ENCODE results near the gene CA5A.

Gene CA5A

GRCh38 chr16:87963400-87963799 is 27.1 kb upstream of the CA5A start:
- peak; percentile 74 for DNase-seq (ENCODE audit: low read depth)

DNA sequence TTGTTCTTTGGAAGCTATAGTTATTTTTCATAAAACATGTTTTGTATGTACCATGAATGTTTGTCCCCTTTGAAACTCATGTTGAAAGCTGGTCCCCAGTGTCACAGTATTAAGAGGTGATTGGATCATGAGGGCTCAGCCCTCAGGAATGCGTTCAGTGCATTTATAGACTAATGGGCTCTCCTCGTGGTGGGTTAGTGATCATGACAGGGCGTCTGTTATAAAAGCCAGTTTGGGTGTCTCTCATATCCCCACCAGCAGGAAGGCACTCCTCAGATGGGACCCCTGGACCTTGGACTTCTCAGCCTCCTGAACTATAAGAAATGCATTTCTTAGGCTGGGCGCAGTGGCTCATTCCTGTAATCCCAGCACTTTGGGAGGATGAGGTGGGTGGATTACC is 25.3 kb upstream of the CA5A start:
- no peak for DNase-seq (ENCODE audit: low read depth)

- no peak for DNase-seq (ENCODE audit: low read depth)
These were observed 24.5 kb upstream of the CA5A start for GRCh38 chr16:87960852-87961251.

DNA sequence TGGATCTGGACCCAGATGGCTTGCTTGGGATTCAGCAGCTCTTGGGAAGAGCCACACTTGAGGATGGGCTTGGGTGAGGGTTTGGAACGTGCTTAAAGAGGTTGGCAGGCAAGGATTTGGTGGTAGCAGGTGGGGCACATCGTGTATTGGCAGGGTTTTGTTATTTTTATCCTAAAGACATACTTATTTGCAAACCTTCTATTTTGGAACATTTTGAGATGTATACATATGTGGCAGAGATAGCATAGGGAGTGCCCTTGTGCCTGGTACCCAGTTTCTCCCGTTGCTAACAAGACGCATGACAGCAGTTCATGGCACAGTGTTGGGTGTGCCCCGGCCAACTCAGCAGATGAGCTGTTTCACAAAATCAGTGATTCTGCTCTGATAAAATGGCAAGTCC is 24.0 kb upstream of the CA5A start:
- DNase-seq (ENCODE audit: low read depth): no peak

DNA sequence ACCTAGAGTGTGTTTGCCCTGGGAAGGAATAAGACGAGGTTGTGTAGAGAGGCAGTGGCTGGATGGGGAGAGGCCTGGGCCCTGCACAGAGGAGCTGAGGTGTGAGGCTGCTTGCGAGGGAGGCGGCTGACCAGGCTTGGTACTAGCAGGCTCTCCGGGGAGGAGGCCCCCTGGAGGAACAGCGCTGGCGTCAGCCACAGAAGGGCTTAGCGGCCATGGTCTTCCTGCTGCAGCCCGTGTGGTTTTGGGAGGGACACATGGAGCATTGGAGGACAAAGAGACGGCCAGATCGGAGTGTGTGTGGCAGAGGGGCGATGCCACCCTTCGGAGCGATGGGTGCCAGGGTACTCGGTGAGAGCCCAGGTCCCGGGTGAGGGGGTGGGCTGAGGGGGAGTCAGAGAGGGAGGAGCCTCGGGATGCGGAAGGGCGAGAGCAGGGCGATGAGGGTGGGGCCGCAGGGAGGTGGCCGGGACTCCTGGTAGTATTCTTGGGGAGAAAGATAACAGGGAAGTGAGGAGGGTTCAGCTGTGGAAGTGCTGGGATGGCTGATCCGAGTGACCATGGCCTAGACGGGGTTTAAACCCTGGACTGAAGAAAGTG is 23.2 kb upstream of the CA5A start:
- DNase-seq (ENCODE audit: low read depth): no peak

GRCh38 chr16:87958632-87959031 is 22.3 kb upstream of the CA5A start:
- no peak for DNase-seq (ENCODE audit: low read depth)

DNA sequence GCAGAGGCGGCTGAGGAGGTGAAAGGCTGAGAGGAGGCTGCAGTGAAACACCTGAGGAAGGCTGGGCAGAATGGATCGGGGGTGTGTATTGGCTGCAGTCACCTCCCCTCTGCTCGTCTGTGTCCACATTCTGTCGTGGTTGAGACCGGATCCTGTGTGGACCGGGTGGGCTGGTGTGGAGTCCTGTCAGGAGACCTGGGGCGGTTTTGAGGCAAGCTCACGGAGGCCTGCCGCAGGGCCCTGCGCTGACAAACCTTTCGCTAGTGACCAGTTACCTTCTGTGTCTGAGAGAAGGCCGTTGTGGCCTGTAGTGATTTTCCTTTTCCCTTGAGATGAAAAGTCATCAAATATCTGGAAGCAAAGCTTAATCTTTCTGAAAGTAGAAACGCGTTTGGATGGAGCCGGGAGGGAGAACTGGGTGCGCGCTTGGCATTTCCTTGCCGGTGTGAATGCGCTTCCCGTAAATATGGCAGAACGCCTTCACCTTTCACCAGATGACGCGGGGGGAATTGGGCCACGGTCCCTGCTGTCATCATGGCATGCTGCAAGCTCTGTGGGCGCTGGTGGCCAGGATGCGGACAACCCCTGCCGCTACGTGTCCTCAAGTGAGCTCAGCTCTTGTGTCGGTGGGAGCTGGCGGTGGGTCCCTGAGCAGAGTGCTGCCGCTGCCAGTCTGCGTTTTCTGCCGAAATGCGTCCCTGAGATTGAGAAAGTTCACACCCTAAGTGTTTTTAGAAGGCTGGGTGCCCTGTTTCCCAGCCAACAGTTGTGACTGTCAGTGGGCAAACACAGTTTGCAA is 21.2 kb upstream of the CA5A start:
- no peak for DNase-seq (ENCODE audit: low read depth)

DNA sequence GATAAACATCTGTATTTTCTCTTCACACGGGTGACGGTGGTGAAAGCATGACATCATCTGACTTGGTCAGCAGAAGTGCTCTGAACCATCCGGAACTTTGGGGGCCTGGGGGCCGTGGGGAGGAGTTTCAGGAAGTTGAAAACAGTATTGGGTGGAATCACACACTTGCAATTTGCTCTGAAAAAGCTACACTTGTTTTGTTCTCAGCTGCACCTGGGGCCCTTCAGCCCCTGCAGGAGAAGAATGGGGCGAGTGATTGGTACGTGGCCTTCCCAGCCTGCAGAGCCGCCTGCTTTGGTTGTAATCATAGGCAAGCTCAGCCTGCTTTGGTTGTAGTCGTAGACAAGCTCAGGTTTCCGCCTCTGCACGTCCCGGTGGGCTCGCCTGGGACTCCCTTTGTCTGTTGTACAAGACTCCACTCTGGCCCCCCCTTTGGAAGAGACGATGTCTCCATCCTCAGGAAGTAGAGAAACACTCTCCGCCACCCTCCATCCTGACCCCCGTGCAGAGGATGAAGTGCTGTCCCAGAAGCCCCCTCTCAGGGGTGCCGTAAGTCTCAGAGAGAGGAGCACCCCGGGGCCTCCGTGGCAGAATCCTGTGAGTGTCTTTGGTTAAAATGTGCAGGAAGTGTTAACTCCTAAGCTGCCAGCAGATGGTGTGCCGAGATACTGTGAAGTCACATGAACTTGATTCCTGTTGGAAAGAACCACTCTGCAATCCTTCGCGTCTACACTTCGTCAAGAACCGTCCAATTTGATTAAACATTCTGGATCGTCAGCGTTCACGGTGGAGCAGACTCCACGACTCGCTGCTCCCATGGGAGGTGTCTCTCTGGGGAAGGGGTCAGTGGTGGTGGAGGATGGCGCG is 20.3 kb upstream of the CA5A start:
- no peak for DNase-seq (ENCODE audit: low read depth)

DNA sequence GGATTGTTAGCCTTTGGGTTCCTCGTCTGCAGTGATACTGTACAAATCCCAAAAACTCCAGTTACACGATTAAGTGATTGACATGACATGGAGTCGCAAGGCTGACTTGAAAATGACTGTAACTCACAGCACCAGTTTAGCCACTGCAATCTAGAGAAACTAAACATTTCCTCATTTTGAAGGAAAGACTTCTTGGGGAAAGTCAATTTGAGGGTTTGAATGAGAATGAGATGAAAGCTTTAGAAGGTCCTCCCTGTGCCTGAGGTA is 19.7 kb upstream of the CA5A start:
- no peak for DNase-seq (ENCODE audit: low read depth)

DNA sequence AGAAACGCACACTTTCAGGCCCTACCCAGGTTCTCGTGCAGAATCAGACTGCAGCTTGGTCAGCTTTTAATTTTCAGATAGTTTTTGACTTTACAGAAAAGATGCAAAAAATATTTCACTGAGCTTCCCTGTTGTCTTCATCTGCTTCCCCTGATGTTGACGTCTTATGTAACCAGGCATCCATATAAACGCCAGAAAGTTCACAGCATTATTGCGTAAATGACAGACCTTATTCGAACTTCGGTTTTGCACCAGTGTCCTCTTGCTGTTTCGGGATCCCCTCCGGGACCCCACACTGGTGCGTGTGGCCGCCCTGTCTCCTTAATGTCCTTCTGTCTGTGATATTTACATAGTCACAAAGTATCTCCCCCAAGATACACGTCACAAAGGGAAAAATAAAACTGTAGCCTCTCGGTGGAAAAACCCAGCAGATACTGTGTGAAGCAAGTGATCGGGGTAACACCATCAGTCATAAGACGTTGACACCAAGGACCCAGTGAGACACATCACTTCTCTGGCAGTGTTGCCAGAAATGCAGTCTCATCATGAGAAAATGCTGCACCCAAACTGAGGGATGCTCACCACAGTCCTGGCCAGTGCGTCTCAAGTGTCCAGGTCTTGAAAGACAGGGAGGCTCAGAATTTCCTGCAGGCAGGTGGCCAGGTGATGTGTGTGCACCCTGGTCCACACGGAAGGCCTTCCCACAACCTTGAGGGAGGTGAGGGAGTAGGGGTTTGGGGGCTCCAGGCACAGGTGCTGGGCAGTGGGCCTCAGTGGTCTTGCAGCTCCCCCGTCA is 19.2 kb upstream of the CA5A start:
- no peak for DNase-seq (ENCODE audit: low read depth)

DNA sequence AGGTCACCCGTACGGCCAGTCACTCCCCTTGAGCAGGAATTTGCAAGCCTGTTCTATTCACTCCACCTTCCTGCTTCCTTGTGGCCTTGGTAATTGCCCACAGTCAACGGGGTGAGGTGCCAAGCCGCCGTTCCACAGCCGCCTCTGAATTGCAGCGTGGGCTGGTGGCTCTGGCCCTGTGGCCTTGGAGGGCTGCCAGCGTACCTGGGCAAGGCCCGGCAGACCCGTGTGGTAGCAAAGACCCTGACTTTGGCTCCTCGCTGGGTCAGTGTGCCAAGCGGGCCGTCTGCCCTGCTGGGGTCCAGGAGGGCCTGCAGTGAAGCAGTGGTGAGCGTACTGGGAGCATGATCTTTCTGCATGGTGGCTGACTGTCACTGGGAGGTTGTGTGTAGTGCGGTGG is 18.5 kb upstream of the CA5A start:
- no peak for DNase-seq (ENCODE audit: low read depth)

GRCh38 chr16:87954361-87954760 is 18.0 kb upstream of the CA5A start:
- DNase-seq (ENCODE audit: low read depth): no peak

DNA sequence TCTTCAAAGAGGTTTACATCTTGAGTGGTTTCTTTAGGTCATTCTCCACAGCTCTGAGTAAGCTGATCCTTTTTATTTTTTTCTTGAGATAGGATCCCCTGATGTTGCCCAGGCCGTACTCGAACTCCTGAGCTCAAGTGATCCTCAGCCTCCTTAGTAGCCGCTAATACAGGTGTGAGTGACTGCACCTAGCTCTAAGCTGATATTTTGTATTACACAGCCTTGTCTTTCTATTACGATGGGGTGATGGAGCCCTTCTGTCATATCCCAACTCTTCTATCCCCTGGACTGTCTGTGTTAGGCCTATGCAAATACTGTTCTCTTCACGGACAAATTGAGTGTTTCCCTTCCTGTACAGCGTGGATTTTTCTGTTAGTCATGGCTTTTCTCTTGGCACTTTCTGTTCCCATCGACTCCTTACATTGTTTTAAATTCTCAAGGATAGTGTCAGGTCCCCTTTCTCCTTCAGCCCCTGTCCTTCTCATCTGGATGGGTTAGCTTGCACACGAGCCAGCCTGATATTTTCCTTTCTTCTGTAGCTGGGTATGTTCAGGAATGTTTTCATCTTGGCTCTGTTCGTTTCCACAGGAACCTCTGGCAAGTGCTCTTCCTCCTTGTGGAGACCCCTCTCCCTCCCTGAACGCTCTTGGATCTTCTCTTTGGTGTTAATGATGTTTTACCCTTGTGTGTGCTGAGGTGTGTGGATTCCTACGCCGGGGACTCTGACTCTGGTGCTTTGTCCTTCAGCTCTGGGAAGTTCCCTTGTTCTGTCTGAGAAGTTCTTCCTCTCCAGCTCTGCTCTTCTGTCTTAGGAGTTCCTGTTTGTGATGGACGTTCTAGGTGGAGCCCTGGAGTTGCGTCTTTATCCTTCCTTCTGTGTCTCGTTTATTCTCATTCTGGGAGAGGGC is 17.2 kb upstream of the CA5A start:
- no peak for DNase-seq (ENCODE audit: low read depth)

GRCh38 chr16:87952751-87953150 is 16.4 kb upstream of the CA5A start:
- no peak for DNase-seq (ENCODE audit: low read depth)

GRCh38 chr16:87951552-87952538 is 15.5 kb upstream of the CA5A start:
- DNase-seq (ENCODE audit: low read depth): no peak

DNA sequence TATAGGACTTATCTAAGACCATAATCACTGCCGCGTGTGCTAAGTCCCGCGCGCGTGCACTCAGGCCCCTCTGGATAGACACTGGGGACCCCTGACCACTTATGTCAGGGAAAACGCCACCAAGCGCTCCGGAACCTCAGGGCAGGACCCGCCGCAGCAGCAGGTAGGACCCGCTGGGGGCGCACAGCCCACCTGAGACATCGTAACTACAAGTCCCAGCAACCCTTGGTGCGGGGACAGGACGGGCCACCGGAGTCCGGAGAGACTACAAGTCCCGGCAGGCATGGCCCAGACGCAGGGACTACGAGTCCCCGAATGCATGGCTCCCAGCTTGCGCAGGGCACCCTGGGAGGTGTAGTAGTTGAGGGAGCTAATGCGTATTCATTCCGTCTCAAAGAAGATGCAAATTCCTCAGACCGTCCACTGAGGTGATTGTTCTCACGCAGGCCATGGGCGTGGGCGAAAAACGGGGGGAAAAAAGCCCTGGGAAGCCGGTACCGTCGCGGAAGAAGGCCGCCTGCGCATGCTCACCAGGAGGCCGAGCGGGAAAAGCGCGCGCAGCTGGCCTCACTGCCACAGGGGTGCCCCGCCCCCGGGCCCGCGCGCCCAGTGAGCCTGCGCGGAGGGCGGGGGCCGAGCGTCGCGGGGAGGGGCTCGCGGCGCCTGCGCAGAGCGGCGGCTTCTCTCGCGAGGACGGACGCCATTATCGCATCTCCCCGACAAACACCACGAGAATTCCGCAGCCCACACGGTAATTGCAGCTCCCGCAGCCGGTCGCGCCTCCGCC is 14.6 kb upstream of the CA5A start, which contains the start of gene BANP:
Gene BANP (plus strand): TSS at position 670 of the 787 bp plus-strand sequence. CDS start 23,682 bp downstream, outside the sequence.
- DNase-seq (ENCODE audit: low read depth): peak; percentile 95

GRCh38 chr16:87949071-87949744 is 12.9 kb upstream of the CA5A start:
- DNase-seq (ENCODE audit: low read depth): no peak

GRCh38 chr16:87948735-87949070 is 12.4 kb upstream of the CA5A start:
- DNase-seq (ENCODE audit: low read depth): no peak

- DNase-seq (ENCODE audit: low read depth): no peak
These were observed 11.8 kb upstream of the CA5A start for GRCh38 chr16:87948119-87948545.
